Measurements from ENCODE around the gene KPNA4.

Gene KPNA4

GRCh38 chr3:160478338-160478737 lies 87.0 kb downstream of the KPNA4 start:
- TF ChIP-seq, protein P1, sequence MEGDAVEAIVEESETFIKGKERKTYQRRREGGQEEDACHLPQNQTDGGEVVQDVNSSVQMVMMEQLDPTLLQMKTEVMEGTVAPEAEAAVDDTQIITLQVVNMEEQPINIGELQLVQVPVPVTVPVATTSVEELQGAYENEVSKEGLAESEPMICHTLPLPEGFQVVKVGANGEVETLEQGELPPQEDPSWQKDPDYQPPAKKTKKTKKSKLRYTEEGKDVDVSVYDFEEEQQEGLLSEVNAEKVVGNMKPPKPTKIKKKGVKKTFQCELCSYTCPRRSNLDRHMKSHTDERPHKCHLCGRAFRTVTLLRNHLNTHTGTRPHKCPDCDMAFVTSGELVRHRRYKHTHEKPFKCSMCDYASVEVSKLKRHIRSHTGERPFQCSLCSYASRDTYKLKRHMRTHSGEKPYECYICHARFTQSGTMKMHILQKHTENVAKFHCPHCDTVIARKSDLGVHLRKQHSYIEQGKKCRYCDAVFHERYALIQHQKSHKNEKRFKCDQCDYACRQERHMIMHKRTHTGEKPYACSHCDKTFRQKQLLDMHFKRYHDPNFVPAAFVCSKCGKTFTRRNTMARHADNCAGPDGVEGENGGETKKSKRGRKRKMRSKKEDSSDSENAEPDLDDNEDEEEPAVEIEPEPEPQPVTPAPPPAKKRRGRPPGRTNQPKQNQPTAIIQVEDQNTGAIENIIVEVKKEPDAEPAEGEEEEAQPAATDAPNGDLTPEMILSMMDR (IDR thresholded peaks at IDR 0.05; ENCODE audit: control extremely low read depth, extremely low read depth, low read depth, missing control alignments): no peak
- POLR2A ChIA-PET: no interaction called here
- CTCF ChIA-PET: interaction anchor here (1.1 kb wide), 1 partner anchor 10 kb away, joined by 4 read pairs; no protein-coding TSS in a partner anchor
- no peak for DNase-seq (ENCODE audit: extremely low spot score)

- DNase-seq (ENCODE audit: extremely low spot score): no peak
- TF ChIP-seq, protein P1 (IDR thresholded peaks at IDR 0.05; ENCODE audit: control extremely low read depth, extremely low read depth, low read depth, missing control alignments): no peak
- CTCF ChIA-PET: interaction anchor here (1.0 to 1.1 kb wide), 2 partner anchors 8 to 9 kb away, joined by 4 read pairs; no protein-coding TSS in a partner anchor
- POLR2A ChIA-PET: no interaction called here
Measured at GRCh38 chr3:160477750-160478149, 87.6 kb downstream of the KPNA4 start.

DNA sequence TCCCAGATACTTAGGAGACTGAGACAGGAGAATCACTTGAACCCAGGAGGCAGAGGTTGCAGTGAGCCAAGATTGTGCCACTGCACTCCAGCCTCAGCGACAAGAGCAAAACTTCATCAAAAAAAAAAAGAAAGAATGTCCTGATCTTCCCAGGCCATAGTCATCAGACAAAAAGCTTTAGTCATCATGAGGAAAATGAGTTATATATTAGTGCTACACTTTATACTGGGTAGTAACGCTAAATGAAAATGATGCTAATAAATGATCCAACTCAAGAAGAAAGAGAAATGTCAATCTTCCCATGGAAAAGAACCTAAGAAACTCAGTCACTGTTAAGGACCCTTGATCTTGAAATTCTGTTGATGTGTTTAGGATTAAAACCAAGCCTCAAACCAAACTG lies 89.5 kb downstream of the KPNA4 start:
- no peak for DNase-seq (ENCODE audit: extremely low spot score)
- TF ChIP-seq, protein P1 (IDR thresholded peaks at IDR 0.05; ENCODE audit: control extremely low read depth, extremely low read depth, low read depth, missing control alignments): no peak
- POLR2A ChIA-PET: no interaction called here
- CTCF ChIA-PET: no interaction called here

DNA sequence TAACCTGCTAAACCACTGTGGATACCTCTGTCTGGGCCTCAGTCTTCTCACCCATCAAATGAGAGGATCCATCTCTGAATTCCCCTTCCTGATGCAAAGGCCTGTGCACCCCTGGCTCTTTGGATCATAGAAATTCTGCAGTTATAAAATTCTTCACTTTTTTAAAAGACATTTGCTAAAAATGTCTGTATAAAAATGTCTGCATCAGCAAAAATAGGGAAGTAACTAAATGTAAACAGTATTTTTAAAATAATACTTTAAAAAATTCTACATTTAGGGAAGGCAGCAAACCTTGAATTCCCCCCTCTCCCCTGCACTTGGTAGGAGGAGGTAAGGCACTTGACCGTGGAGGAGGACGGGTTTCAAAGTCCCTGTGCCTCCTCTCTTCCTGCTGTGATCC lies 90.2 kb downstream of the KPNA4 start:
- TF ChIP-seq, protein P1 (IDR thresholded peaks at IDR 0.05; ENCODE audit: control extremely low read depth, extremely low read depth, low read depth, missing control alignments): no peak
- CTCF ChIA-PET: no interaction called here
- POLR2A ChIA-PET: no interaction called here
- DNase-seq (ENCODE audit: extremely low spot score): no peak

DNA sequence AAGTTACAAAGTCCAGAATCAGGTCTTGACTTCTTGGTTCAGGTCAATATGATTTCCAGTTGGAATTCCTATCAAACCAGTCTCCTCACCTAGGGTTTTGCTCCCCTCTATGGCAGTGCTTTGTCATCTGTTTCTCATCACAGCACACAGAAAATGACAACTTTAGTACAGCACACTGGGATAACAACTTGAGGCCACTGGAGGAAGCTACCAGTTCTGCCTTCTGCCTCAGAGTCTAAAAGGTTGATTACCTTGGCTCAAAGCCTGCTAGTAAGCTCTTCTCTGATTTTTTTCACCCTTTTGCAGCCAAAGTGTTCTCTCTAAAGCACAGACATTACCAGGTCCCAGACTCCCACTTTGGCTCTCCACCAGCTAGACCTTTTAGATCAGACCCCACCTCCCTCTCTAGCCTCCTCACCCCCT lies 90.9 kb downstream of the KPNA4 start:
- ChIA-PET CTCF (no interaction called here), POLR2A (no interaction called here)
- no peak for DNase-seq (ENCODE audit: extremely low spot score)
- TF ChIP-seq, protein P1 (IDR thresholded peaks at IDR 0.05; ENCODE audit: control extremely low read depth, extremely low read depth, low read depth, missing control alignments): no peak

DNA sequence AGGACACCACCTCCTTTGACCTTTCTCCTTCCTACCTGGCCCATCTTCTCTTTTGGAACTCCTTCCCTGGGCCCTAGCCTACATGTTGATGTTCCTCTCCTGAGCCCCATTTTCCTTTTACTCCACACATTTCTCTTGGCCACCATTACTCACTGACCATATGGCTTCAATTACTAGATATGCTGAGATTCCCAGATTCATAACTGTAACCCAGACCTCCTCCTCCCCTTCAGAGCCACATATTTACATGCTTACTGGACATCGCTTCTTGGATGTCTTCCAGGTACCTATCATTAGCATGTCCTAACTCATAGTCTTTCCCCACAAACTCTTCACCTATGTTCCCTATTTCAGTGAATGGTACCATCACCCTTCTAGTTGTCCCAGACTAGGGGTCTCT lies 91.4 kb downstream of the KPNA4 start:
- ChIA-PET POLR2A (no interaction called here), CTCF (interaction anchor here (2.5 kb wide), 1 partner anchor 8 kb away, joined by 9 read pairs; no protein-coding TSS in a partner anchor)
- no peak for DNase-seq (ENCODE audit: extremely low spot score)
- TF ChIP-seq, protein P1 (IDR thresholded peaks at IDR 0.05; ENCODE audit: control extremely low read depth, extremely low read depth, low read depth, missing control alignments): no peak

- ChIA-PET CTCF (interaction anchor here (2.5 kb wide), 1 partner anchor 9 kb away, joined by 9 read pairs; no protein-coding TSS in a partner anchor), POLR2A (no interaction called here)
- TF ChIP-seq, protein P1 (IDR thresholded peaks at IDR 0.05; ENCODE audit: control extremely low read depth, extremely low read depth, low read depth, missing control alignments): peak; percentile 1
- DNase-seq (ENCODE audit: extremely low spot score): no peak
Measured at GRCh38 chr3:160473221-160473620, 92.2 kb downstream of the KPNA4 start.

All from GM10248 (cell line).